ENCODE data around the gene FILIP1L.
A peak's percentile ranks its signal among the peaks of the same experiment; 100 is the strongest.

Gene FILIP1L

GRCh38 chr3:99829844-99830243, 284.5 kb downstream of the FILIP1L start:
- Histone ChIP-seq H3K27me3 (no peaks in the 10 kb centered on the region), H3K4me1 (peaks cover 5% of the 10 kb centered on the region), H3K4me3 (ENCODE audit: low read depth, low read length) (no peak overlapping the region), H3K9me3 (no peaks in the 10 kb centered on the region), H3K36me3 (no peaks in the 10 kb centered on the region)
- no peak for TF ChIP-seq CTCF (IDR thresholded peaks at IDR 0.05; ENCODE audit: low read depth, low read length)
- DNase-seq, result no peak

- Histone ChIP-seq H3K4me3 (ENCODE audit: low read depth, low read length) (no peak overlapping the region), H3K9me3 (no peaks in the 10 kb centered on the region), H3K4me1 (peaks cover 17% of the 10 kb centered on the region), H3K36me3 (no peaks in the 10 kb centered on the region), H3K27me3 (no peaks in the 10 kb centered on the region)
- no peak for TF ChIP-seq CTCF (IDR thresholded peaks at IDR 0.05; ENCODE audit: low read depth, low read length)
- no peak for DNase-seq
These were observed 289.2 kb downstream of the FILIP1L start for GRCh38 chr3:99825004-99825640.

- Histone ChIP-seq H3K36me3 (no peaks in the 10 kb centered on the region), H3K4me3 (ENCODE audit: low read depth, low read length) (no peak overlapping the region), H3K4me1 (peaks cover 17% of the 10 kb centered on the region), H3K9me3 (no peaks in the 10 kb centered on the region), H3K27me3 (no peaks in the 10 kb centered on the region)
- DNase-seq, result peak; percentile 35
- no peak for TF ChIP-seq CTCF (IDR thresholded peaks at IDR 0.05; ENCODE audit: low read depth, low read length)
These were observed 290.3 kb downstream of the FILIP1L start for GRCh38 chr3:99823723-99824711.

- Histone ChIP-seq H3K36me3 (no peaks in the 10 kb centered on the region), H3K4me1 (peaks cover 11% of the 10 kb centered on the region), H3K27me3 (no peaks in the 10 kb centered on the region), H3K9me3 (no peaks in the 10 kb centered on the region), H3K4me3 (ENCODE audit: low read depth, low read length) (peak overlapping the region; percentile 79)
- no peak for DNase-seq
- TF ChIP-seq CTCF (IDR thresholded peaks at IDR 0.05; ENCODE audit: low read depth, low read length), result no peak
These were observed 295.5 kb downstream of the FILIP1L start for GRCh38 chr3:99818818-99819217.

GRCh38 chr3:99817437-99818240, 296.7 kb downstream of the FILIP1L start, which contains the start of gene CMSS1:
Gene CMSS1, plus strand, starts transcription at chr3:99817862.
- no peaks in the 10 kb centered on the region for H3K36me3 ChIP-seq
- H3K9me3 ChIP-seq, result no peaks in the 10 kb centered on the region
- peak within 1 kb of the TSS; percentile 79 for H3K4me3 ChIP-seq (ENCODE audit: low read depth, low read length)
- peak; percentile 97 for DNase-seq
- peaks cover 12% of the 10 kb centered on the region for H3K4me1 ChIP-seq
- H3K27me3 ChIP-seq, result no peaks in the 10 kb centered on the region
- peak; percentile 30; the same call in 1 of the 2 replicates for TF ChIP-seq CTCF (IDR thresholded peaks at IDR 0.05; ENCODE audit: low read depth, low read length)

Data from BE2C (cell line).